Measurements from ENCODE around the gene LCLAT1.
"Not testable (repeated sequence)": the region's sequence is repeated elsewhere in the genome, so short reads cannot be mapped to it uniquely, and the experiment has no call there.

Gene LCLAT1

DNA sequence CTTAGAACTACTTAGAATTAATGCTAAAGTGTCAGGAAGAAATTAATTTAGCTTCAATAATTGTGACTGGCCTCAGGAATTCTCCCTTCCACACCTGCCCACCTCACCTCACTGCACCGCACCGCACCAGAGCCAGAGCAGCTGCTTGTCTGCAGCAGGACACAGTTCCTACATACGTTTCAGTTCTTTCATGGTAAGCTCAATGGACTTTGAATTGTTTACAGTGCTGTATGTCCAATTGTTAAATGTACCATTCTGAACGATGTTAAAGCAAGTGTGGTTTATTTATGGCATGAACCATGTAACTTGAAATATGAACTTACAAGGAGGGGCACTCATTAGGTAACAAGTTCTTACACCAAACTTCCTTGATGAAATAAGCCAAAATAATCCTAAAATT, 196.0 kb downstream of the LCLAT1 start:
- DNase-seq (ENCODE audit: low read depth in 2 of 2), result not testable (repeated sequence)

DNA sequence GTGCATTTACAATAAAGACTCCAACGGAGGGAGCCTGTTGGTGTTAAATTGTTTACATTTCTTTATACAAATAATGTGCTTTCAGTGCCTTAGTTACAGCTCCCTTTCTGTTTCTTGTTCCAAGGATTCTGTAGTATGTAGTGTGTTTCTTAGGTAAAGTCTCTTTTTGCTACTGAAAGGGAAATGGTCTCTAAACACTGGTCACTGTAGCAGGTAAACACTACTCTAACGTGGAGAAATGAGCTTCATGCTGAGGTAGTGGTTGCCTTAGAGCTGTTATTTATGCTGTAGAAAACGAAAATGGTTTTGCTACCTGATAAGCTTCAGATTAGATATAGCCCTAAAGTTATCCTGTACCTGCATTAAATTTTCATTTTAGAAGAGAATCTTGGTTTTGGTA, 196.6 kb downstream of the LCLAT1 start:
- no peak for DNase-seq (ENCODE audit: low read depth in 2 of 2)

DNA sequence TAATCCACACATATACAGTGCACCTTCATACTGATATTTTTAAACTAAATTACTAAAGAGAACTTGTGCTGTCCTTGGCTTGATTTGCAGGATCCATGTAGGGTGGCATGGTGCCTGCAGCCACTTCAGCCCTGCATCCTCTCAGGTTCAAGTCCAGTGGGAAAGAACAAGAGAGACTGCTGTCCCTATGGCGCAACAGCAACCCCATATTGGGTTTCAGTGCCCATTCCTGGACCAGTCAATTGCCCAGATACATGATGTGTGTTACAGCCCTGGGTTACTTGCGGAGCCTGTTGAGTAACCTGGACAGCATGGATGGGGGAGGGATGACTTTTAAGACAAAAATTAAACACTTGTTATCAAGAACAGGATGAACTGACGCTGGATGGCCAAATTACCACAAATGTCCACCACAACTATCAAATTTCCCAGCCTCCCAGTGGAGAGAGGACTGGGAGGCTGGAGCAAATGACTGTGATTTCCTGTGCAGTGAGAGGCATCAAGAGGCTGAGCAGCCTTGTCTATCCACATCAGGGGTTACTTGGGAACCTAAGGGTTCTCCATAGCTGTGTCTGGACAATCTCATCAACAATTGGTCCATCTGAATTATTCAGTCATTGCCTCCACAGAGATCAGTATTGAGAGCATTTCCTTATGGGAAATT, 198.2 kb downstream of the LCLAT1 start:
- DNase-seq (ENCODE audit: low read depth in 2 of 2), result no peak

DNA sequence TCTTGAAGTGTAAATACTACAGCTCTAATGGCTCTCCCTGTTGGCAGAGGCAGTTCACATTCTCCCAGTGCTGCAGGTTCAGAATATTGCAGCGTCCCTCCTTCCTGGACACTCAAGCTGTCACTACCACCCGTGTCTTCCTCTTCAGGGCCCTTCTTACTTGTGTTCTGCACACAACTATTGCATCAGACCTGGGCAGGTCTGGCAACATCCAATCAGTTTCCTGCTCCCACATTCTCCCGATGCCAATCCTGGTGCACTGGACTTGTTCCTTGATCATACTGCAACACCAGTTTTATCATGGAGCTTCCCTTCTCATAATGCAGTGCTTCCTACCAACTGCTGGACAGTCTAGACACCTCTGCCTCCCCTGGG, 198.7 kb downstream of the LCLAT1 start:
- DNase-seq (ENCODE audit: low read depth in 2 of 2), result no peak

DNA sequence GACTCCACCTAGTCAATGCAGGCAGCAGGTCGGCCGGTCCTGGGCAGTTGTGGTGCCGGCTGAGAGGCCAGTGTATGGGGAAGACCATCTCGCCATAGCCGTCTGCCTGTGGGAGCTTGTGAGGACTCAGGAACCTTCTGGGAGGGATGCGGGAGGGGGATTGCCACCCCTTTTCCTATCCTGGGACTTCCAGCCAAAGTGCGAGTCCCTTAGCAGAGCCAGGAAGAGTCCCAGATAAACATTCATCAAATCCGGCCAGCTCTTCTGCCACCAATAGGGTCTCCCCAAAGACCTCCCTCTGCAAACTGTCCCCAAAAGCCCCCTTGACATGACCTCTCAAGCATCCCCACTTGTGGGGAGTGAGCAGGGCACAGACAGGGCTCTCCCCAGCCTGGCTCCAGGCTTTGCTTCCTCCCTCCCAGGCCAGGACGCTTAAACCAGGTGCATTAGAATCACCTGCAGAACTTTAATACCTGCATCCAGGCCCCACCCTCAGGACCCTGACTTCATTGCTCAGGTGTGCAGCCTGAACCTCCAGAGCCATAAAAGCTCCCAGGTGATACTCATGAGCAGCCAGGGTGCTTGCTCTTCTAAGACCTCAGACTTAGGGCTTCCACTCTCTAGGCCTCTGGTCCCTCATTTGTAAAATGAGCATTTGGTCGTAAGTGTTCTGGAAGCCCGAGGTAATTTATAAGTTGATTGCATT, 200.9 kb downstream of the LCLAT1 start:
- DNase-seq (ENCODE audit: low read depth in 2 of 2), result no peak

DNA sequence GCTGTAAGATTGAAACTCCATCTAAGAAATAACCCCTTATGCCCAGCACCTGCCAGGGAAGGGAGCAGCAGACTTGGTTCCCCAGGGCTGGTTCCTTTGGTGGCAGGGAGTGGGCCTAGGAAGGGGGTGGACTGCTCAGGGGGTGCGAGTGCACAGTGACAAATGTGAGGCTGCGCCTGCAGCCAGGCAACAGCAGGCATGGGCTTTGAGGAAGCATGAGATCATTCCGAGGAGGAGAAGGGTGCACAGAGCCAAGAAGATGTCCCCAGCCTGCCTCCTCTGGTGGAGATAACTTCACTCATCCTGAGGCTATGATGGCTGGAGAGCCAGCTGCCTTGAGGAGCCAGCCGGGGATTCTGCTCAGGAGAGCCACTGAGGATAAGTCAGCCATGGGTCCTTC, 202.2 kb downstream of the LCLAT1 start:
- no peak for DNase-seq (ENCODE audit: low read depth in 2 of 2)

DNA sequence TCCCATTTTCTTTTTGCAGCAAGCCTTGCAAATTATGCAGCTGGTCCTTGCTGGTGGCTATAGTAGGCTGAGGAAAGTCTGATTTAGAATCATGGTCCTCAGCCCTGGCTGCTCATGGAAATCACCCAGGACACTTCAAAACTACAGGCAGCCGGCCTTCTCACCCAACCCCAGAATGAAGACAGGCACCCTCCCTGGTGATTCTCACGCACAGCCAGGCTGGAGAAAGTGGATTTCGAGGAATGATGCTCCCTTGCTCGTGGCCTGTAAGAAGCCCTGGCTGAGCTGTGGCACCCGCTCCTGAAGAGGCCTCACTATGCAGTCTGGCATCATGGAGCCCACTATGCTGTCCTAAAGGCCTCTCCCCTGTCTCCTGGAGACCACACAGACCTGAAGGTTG, 202.8 kb downstream of the LCLAT1 start:
- DNase-seq (ENCODE audit: low read depth in 2 of 2), result no peak

DNA sequence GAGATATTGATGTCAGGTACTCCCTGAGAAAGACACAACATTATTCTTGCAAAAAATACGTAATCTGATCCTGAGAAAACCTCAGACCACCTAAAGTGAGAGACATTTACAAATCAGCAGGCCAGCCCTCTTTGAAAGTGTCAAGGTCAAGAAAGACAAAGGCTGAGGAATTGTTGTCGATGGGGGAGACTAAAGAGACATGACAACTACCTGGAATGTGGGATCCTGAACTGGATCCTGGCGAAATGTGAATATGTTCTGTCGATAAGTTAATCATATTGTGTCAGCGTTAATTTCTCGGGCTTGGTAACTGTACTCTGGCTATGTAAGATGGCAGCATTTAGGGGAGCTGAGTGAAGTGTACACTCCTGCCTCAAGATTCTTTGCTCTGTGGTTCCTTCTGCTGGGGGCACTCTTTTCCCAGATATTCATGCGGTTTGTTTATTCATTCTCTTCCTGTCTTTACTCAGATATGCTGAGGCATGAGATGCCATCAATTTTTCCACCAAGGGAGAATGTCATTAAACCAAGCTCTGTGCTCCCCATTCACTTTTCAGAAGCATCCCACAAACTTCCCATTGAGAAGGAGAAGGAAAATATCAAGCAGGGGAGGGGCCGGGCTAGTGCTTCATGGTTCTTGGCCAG, 205.3 kb downstream of the LCLAT1 start:
- no peak for DNase-seq (ENCODE audit: low read depth in 2 of 2)

DNA sequence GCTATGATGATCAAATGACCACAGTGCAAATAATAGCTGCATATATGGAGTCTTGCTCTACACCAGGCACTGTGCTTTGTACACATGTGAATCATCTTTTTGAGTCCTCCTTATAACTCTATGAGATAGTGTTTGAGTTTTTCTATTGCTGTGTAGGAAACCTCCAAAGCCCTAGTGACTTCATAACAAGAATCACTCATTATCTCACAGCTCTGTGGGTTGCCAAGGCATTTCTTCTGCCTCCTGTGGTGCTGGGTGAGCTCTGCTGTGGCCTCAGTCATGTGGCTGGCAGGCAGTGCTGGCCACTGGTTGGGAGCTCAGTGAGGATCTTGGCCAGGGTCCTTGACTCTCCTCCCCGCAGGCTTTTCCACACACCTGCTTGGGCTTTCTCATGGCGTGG, 206.8 kb downstream of the LCLAT1 start:
- DNase-seq (ENCODE audit: low read depth in 2 of 2), result no peak

DNA sequence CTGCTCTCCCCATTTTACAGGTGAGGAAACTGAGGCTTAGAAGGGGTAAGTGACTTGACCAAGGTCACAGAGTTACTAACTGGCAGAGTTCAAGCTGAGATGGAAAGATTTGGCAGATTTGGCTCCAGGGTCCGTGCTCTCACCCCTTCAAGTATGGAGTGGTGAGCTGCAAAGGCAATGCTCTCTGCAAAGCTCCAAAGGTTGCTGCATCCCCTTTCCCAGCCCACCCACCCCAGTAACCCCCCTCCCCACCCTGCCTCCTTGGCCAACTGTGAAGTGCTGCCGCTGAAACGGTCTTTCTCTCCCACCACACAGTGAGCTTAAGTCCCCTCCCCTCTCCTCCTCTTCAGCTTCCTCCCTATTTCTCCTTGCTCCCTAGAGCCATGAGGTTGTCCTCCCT, 207.4 kb downstream of the LCLAT1 start:
- no peak for DNase-seq (ENCODE audit: low read depth in 2 of 2)

DNA sequence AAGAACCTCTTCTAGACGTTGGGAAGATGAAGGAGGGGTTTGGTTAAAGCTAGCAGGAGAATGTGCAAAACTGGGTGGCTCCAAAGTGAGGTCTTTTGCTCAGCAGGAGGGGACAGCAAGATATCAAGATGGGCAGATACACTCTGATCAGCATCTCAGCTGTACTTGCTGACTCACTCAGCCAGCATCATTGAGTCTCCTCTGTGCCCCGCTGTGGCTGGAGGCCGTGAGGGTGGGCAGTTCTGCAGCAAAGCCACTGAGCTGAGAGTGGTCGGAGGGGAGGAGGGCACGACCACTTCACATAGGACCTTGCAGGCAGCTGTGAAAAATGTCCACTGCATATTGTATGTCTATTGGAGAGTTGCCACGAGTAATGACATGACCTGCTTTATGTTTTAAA, 208.2 kb downstream of the LCLAT1 start:
- DNase-seq (ENCODE audit: low read depth in 2 of 2), result no peak

DNA sequence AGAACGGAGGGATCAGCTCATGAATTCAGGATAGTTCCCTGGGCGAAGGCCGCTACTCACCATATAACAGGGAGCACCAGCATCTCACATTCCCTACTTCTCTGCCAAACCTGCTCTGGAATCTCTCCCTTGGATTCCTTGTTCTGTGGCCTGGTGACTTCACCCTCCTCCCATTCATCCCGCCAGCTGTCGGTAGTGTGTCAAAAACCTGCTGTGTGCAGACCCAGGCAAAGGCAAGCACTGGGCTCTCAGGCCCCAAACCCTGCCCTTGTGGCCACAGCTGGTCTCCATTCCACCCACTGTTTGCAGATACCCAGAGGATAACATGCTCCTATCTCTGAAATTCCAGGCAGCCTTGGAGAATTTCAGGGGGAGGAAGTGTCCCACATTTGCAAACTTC, 208.6 kb downstream of the LCLAT1 start:
- DNase-seq (ENCODE audit: low read depth in 2 of 2), result no peak

DNA sequence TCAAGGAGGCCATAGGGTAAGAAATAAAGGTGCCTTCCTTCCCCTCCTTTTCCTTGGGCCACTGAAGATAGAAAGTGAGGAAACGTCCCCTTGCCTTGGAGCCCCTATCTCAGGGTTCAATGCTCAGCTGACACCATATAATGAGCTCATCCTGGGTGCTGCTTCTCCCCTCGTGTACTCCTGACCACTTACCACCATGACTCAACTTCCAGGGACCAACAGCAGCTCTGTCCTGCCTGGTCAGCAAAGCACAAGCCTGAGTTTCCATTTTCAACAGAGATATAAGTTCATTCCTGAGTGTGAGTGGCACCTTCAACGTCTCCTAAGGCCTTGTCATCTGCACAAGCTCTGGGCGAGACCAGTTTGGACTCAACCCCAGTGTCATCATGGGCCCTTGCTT, 209.0 kb downstream of the LCLAT1 start:
- no peak for DNase-seq (ENCODE audit: low read depth in 2 of 2)

DNA sequence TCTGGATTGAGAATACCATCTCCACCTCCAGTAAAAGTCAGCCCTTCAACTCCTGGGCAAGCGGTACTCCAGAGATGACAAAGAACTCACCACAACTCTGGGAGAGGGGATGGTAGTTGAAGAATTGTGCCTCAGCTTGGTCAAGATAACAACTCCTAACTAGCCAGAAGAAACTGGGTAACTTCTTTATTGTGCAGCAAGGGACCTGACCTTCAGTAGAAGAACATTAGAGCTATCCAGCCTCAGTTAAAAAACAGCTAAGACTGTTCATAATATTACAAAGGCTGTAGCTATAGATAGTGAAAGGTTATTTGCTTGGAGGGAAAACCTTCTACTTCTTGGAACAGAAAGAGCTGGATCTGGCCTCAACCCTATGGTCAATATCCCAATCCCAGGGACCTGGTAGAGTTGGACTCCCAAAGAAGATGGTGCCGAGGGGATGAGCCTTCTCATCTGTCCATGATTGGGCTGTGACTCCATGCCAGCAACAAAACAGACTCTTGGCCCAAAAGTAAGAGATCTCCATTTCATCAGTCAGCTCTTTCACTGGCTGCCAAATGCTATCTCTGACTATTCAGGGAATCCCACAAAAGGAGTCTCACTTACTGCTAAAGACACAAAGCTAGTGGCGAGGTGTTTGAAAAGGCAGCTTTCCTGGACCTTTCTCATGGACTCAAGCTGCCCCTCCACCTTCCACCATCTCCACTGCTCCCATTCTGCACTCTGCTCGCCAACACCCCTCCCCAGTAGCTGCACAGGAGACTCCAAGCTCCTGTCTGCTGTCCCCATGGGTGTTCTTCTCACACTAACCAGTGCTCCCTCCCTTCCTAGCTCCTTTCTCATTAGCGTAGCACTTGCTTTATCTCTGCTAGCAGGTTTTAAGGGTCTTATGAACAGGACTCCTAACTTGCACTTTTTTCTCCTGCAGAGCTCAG, 214.4 kb downstream of the LCLAT1 start:
- no peak for DNase-seq (ENCODE audit: low read depth in 2 of 2)

DNA sequence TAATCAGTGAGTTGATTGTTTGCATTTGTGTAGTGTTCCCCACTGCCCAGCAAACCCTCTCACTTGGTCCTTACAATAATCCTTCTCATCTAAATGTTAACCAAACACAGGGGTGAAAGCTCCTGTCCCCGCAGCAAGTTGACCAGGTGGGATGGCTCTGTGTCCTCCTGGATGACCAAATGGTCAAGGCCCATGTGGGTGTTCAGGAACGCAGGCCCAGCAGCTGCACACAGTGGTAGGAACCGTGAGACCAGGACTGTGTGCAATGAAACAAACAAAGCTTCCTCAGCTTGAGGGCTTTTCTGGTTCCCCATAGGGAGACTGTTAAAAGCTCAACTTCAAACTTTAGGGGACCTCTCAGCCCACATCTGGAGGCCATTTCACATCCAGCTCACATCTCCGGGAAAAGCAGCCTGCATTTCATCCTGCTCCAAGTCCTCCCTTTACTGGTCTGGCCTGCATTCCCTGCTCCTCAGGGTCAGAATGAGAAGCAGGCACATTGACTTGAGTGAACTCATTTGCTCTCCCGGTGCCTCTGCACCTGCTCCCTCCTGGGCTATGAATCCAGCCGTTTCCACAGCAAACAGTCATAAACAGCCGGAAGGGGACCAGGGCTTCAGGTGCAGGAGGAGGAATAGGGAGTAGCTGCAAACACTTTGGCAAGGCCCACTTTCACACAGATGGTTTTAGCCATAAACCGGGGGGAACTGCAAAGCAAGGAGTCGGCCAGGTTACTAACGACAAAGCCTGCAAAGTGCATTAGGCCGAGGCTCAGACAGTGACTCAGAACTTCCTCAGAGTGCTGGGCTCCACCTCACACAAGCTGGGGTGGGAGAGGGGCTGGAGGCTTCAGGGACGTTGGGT, 215.5 kb downstream of the LCLAT1 start:
- no peak for DNase-seq (ENCODE audit: low read depth in 2 of 2)

DNA sequence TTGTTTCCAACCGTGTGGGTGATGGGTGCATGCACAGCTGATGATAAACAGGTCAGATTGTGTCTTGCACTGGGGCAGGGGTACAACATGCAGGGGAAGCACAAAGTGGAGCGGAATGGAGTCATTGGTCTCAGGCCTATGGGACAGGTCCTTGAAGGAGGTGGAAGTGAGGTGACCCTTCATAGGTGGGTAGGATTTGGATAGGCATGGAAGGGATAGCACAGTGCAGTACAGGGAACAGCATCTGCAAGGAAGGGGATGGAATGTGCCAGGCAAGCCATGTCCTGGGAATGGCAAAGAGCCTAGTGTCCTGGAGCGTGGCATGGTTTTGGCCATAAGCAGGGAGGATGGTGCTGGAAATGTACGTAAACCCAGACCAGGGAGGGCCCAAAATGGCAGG, 216.3 kb downstream of the LCLAT1 start:
- DNase-seq (ENCODE audit: low read depth in 2 of 2), result no peak

DNA sequence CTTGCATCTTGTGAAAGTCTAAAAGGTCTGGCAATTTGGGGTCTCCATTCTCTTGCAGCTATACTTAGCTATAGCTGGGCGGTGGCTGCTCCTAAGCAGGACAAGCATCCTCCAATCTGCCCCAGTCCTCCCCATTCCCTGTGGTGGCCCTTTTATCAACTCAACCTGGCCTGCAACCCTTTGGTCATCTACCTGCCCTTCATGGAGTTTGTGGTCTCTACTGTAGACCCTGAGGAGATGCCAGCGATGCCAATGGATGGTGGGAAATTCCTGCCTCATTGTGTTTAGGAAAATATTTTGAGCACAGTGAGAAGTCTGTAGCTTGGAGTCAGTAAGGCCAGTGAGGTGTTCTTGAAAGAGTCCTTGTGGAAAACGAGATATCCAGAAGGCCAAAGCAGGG, 216.8 kb downstream of the LCLAT1 start:
- no peak for DNase-seq (ENCODE audit: low read depth in 2 of 2)

DNA sequence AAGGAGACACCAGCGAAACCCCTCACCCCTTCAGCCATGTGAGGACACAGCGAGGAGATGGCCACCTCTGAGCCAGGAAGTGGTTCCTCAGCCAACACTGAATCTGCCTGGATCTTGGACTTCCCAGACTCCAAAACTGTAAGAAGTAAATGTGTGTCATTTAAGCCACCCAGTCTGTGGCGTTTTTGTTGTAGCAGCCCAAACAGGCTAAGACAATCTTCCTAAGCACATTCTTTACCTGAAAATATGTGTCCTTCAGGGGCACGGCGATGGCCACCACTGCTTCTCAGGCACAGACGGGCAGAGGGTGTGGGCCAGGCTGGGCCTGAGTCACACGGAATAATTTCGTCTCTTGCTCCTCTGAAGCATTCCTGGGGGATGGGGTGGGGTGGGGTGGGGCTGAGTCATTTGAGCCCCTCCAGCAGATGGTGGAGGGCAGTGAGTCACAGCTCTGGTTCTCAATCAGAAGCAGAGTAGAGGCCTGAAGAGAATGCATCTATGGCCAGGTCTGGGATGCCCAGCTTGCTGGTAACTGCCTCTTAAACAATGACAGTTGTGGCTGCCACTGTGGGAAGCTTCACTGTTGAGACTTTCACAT, 217.8 kb downstream of the LCLAT1 start:
- no peak for DNase-seq (ENCODE audit: low read depth in 2 of 2)

DNA sequence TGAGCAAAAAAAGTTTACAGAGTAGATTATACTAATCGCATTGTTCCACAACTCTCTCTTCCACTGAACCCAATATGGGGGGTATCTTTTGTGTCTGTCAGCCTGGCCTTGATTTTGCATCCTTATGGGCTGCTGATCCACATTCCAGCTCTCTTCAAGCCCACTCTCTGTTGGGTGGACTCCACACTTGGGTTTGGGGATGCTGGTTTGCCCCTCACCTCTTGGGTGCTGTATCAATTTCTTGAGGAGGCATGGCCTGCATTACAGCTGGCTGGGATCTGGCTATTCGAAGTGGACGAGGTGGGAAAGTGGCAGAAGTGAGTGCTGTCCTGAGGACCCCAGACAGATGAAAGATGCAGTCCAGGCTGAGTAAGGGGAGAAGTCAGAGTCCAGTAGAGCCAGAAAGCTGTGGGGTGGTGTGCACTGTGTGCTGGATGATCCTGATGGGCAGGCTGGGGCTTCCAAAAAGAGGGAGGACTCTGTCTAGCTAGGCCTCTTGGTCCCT, 218.8 kb downstream of the LCLAT1 start:
- no peak for DNase-seq (ENCODE audit: low read depth in 2 of 2)

DNA sequence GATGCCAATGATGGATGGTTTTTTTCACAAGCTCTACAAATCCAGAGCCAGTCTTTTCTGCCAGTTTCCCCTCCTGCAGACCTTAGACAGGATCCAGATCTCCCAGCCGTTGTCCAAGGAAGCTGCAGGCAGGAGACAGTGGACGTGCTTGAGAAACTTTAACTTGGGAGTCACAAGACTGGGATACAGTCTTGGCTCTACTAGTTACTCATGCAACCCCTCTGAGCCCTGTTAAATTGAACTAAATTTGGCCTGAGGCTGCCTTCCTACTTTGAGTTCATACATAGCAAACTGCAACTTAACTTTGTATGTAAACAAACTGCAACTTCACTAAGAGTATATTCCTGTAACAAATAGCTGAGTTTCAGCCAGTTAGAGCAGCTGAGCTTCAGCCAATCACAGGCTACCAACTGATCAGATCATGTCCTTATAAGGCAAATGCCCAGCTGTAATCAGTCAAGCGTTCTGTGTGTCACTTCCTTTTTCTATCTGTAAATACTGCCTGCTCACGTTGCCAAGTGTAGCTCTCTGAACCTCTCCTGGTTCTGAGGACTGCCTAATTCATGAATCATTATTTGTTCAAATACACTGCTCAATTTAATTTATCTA, 219.3 kb downstream of the LCLAT1 start:
- no peak for DNase-seq (ENCODE audit: low read depth in 2 of 2)
